Measurements from ENCODE around the gene SCAI. TPM values are rescaled to one million over a fixed set of nuclear protein-coding genes. Genes with fewer than 3 reads are reported as not detected.
"Not testable (repeated sequence)": the region's sequence is repeated elsewhere in the genome, so short reads cannot be mapped to it uniquely, and the experiment has no call there.

SCAI gene
- polyA plus RNA-seq, 4 donors: 9.5 to 12.3 (median 10.8) TPM

DNA sequence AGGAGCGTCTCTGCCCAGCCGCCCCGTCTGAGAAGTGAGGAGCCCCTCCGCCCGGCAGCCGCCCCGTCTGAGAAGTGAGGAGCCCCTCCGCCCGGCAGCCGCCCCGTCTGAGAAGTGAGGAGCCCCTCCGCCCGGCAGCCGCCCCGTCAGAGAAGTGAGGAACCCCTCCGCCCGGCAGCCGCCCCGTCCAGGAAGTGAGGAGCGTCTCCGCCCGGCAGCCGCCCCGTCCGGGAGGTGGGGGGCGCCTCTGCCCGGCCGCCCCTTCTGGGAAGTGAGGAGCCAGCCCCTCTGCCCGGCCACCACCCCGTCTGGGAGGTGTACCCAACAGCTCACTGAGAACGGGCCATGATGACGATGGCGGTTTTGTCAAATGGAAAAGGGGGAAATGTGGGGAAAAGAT is 34.8 kb downstream of the SCAI start:
- not testable (repeated sequence) for DNase-seq (ENCODE audit: low read depth in 4 of 4, low spot score in 3 of 4)

DNA sequence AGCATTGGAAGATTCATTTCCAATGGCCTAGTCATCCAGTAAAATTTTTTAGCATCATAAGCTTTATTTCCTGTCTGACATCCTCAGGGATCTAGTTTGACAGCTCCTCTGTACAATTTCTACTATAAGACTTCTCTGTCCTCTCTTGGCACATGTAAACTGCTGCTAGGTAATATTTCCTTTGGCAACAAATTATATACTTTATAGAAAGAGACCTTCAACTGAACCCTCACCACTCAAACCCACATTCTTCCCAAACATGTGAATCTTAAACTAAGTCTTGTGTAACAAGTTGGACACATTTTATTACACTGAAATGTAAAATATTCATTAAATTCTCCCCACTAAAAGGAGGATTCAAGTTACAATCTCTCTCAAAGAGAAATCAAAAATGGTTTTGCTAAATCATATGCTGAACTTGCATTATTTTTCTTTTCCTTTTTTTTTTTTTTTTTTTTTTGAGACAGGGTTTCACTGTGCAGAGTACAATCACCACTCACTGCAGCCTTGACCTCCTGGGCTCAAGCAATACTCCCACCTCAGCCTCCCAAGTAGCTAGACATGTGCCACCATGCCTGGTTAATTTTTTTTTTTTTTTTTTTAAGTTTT is 36.9 kb downstream of the SCAI start:
- DNase-seq (ENCODE audit: low read depth in 4 of 4, low spot score in 3 of 4): no peak

DNA sequence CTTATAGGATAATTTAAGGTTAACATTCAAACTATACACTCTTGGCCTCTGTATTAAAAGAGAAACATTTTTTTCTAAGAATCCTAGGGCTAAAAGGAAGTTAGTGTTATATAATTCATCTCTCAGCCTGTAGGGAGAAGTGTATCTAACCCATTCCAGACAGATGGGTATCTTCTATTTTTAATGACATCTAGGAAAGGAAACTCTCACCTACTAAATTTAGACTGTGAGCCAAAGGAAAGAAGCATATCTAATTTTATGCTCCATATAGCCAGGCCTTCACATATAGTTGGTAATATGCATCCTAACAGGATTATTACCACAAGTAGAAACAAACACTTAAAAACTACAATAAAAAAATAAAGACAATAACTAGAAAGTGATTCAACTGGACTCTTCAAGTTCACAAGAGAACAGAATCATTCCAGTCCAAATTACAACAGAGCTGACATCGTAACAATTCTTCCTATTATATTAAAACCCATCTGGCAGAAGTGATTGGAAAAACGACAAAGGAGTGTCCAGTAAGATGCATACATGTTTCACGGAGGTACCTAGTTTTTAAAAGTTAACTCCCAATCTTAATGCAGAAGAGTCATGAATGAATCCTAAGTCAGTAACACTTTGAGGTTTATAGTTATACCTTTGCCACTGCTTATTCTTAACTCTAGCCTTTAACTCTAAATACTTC is 39.4 kb downstream of the SCAI start:
- no peak for DNase-seq (ENCODE audit: low read depth in 4 of 4, low spot score in 3 of 4)

DNA sequence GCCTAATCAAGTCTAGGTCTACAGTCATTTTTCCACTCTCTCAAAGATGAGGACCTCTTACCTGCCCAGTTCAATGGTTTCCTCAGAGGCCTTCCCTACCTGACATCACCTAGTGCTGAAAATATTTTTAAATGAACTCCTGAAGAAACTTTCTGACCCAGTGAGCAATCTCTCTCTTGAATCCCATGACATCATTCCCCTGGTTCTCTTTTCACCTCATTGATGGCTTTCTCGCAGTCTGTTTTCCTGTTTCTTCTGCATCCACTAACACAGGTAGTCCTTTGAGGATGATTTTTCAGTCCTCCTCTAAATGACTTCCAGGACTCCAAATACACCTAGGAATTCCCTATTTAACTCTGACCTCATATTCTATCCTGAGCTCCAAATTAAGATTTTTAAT is 40.3 kb downstream of the SCAI start:
- DNase-seq (ENCODE audit: low read depth in 4 of 4, low spot score in 3 of 4): no peak

DNA sequence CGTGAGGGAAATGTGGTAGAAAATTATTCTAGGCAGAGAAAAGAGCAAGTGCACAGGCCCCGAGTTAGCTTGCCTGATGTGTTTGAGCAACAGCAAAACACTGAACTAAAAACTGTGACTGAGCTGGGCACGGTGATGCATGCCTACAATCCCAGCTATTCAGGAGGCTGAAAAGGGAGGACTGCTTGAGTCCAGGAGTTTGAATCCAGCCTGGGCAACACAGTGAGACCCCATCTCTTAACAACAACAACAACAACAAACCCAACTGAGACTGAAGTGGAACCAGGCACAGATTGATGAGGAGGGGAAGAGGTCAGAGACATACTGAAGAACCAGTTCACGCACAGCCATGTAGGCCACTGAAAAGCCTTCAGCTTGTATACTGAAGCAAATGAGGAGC is 42.5 kb downstream of the SCAI start:
- DNase-seq (ENCODE audit: low read depth in 4 of 4, low spot score in 3 of 4): no peak

DNA sequence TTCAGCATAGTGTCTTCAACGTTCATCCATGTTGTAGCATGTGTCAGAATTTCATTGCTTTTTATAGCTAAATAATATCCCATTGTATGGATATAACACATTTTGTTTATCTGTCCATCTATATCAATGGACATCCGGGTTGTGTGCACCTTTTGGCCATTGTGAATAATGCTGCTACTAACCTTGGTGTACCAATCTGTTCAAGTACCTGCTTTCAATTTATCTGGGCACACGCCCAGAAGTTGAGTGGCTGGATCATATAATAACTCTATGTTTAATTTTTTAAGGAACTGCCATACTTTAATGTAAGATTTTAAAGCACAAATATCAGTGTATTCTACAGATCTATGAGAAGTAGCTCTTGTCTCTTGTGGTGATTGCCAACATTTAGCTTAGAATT is 43.5 kb downstream of the SCAI start:
- DNase-seq (ENCODE audit: low read depth in 4 of 4, low spot score in 3 of 4): no peak

DNA sequence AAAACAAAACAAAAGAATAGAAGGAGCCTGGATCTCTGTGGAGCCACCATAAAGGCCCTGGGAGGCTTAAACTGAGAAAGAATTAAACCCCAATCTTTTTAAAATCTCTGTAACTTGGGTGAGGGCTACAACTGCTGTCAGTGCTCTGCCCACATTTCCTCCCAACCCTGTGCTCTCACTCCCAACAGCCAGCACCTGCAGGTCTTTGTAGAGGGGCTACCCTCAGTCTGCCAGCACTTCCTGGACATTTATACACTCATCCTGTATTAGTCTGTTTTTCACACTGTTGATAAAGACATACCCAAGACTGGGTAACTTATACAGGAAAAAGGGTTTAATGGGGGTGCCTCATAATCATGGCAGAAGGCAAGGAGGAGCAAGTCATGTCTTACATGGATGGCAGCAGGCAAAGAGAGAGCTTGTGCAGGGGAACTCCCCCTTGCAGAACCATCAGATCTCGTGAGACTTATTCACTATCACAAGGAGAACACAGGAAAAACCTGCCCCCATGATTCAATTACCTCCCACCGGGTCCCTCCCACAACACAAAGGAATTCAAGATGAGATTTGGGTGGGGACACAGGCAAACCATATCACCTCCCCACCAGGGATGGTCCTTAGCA is 47.4 kb downstream of the SCAI start:
- no peak for DNase-seq (ENCODE audit: low read depth in 4 of 4, low spot score in 3 of 4)

DNA sequence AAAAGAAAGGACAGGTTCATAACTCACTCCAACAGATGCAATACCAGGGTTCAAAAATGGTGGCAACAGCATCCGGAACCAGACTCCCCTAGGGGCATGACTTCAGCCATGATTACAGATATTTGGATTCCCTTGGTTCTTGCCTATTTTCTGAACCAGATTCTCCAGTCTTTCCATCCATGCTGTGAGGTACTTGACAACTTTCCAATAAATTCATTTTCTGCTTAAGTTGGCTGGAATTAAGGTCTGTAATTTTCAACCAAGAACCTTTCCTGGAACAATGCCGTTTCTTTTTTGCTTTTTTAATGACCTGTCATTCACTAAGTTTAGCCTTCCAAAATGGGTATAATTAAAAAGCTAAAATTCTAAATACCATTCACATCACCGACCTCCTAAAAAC is 52.2 kb downstream of the SCAI start:
- no peak for DNase-seq (ENCODE audit: low read depth in 4 of 4, low spot score in 3 of 4)

DNA sequence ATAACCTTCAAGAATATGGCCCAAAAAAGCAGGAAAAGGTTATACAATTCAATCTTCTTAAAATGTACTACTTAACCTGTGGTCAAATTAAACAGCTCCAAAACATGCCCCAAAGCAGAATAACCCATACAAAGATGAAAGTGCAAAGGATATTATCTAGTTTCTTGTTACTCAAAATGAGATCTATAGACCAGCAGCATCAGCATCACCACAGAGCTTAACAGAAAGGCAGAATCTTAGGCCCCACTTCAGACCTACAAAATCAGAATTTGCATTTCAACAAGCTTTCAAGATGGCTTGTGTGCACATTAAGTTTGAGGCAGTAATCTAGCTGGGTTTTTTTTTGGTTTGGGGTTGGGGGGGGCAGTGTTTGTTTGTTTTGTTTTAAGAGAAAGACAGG is 54.0 kb downstream of the SCAI start:
- DNase-seq (ENCODE audit: low read depth in 4 of 4, low spot score in 3 of 4): no peak

DNA sequence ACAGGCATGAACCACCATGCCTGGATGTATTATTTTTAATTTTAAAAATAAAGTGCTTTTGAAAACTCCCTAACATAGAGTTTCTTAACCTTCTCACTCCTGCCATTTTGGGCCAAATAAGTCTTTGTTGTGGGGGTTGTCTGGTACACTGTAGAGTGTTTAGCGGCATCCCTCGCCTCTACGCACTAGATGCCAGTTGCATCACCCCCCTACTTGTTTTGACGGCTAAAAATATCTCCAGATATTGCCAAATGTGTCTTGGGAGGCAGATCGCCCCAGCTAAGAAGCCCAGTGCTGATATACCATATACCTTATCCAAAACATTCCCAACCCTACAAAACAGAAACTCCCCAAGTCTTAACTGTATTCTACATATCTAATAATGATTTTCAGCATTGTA is 54.6 kb downstream of the SCAI start:
- DNase-seq (ENCODE audit: low read depth in 4 of 4, low spot score in 3 of 4): no peak

DNA sequence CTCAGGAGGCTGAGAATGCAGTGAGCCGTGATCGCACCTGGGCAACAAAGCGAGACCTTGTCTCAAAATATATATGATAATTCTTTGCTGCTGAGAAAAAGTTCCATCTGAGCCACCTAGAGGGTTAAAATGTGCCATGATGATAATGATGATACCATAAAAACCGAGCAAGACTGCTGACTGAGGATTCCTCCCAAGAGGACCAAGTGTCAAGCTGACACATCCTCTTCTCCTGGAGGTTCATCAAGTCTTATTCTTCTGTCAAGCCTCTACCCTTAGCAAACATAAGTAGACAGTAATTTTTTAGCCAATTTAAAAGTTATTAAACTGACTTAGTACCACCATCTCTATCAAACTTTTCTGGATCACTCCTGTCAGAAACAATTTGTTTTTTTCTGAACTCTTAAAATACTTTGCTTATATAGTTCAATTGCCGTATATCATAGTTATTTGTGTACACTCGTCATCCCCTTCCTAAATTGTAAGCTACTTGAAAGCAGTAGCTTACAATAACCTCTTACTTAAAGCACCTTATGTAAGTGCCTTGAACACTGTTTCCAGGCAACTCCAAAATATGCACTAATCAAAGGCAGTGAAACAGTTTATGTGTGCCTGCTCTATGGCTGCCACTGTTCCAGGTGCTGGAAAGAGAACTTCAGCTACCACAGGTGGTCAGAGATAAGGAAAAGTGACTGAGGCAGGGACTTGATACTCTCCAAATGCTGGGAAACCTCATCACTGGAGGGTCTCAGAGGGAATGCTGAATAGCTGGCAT is 57.4 kb downstream of the SCAI start:
- DNase-seq (ENCODE audit: low read depth in 4 of 4, low spot score in 3 of 4): no peak

DNA sequence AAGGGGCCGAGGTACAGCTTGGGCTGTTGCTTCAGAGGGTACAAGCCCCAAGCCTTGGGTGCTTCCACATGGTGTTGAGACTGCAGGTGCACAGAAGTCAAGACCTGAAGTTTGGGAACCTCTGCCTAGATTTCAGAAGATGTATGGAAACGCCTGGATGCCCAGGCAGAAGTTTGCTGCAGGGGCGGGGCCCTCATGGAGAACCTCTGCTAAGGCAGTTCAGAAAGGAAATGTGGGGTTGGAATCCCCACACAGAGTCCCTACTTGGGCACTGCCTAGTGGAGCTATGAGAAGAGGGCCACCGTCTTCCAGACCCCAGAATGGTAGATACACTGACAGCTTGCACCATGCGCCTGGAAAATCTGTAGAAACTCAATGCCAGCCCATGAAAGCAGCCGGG is 61.1 kb downstream of the SCAI start:
- DNase-seq (ENCODE audit: low read depth in 4 of 4, low spot score in 3 of 4): not testable (repeated sequence)

DNA sequence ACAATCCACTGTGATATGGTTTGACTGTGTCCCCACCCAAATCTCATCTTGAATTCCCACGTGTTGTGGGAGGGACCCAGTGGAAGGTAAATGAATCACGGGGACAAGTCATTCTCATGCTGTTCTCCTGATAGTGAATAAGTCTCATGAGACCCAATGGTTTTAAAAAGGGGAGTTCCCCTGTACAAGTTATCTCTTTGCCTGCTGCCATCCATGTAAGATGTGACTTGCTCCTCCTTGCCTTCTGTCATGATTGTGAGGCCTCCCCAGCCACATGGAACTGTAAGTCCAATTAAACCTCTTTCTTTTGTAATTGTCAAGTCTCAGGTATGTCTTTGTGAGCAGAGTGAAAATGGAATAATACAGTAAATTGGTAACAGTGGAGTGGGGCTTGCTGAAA is 62.5 kb downstream of the SCAI start:
- not testable (repeated sequence) for DNase-seq (ENCODE audit: low read depth in 4 of 4, low spot score in 3 of 4)

DNA sequence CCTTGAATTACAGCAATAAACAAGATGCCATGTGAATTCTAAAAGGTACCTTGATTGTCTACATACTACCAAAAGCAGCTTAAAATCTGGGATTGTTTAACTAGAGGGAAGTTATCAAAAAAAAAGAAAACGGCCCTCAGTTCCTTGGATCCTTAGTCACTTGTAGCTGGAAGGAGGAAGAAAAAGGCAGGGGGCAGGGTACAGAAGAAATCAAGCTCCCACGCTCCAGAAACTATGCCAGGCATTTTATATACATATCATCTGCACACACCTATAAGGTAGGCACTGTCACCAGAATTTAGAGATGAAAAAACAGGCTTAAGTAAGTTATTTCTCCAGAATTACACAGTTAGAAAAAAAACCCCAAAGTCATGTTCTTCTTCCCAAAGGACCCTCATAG is 63.4 kb downstream of the SCAI start:
- no peak for DNase-seq (ENCODE audit: low read depth in 4 of 4, low spot score in 3 of 4)

DNA sequence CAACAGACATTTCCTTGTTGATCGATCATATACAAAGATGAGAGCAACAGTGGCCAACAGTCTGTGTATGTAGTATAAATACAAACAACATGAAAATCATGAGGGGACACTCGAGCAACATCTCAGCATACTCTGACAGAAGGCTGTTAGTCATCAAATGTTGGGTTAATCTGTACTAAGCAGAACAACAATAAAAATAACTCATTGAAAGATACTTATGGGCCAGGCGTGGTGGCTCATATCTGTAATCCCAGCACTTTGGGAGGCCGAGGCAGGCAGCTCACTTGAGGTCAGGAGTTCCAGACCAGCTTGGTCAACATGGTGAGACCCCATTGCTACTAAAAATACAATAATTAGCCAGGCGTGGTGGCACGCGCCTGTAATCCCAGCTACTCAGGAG is 67.3 kb downstream of the SCAI start:
- DNase-seq (ENCODE audit: low read depth in 4 of 4, low spot score in 3 of 4): no peak

DNA sequence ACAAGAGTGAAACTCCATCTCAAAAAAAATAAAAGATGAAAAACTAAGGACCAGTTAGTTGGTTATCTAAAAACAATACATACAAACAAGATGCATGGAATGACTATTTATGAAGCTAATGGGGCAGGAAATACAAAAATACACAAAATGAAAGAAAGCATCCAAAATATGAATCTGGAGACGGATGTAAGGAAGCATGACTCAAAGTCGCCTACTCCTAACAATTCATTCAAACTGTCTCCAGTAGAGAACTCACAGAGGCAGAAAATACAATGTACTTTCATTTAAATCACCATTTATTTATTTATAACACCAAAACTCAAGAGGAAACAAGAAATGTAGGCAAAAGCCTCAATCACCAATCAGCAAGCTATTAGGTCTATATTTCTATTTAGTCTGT is 68.4 kb downstream of the SCAI start:
- no peak for DNase-seq (ENCODE audit: low read depth in 4 of 4, low spot score in 3 of 4)

DNA sequence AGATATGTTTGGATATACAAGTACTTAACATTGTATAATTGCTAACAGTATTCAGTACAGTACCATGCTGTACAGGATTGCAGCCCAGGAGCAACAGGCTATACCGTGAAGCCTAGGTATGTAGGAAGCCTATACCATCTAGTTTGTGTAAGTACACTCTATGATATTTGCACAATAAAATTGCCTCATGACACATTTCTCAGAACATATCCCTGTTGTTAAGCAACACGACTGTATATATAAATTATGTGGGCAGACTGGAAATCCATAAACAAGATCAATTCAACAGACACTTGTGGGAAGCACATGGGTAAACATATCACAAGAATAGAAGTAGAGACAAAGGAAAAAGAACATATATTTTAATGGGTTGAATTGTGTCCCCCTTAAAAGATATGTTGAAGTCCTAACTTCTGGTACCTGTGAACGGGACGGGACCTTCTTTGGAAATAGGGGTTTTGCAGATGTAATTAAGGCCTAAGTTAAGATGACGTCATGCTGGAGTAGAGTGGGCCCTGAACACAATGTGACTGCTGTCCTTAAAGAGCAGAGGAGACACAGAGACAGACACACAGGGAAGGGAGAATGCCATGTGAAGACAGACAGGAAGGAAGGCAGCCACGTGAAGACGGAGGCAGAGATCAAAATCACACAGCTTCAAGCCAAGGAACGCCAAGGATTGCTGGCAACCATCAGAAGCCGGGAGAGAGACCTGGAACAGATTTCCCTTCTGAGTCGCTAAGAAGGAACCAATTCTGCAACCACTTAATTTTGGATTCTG is 76.3 kb downstream of the SCAI start:
- DNase-seq (ENCODE audit: low read depth in 4 of 4, low spot score in 3 of 4): no peak

DNA sequence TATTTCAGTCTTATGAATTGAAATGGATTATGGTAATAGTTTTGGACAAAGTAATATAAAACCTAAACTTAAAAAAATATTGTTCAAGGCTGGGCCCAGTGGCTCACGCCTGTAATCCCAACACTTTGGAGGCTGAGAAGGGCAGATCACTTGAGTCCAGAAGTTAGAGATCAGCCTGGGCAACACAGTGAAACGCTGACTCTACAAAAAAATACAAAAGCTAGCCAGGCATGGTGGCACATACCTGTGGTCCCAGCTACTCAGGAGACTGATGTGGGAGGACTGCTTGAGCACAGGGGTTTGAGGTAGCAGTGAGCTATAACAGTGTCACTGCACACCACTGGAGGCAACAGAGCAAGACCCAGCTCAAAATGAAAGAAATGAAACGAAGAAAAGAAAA is 81.9 kb downstream of the SCAI start:
- DNase-seq (ENCODE audit: low read depth in 4 of 4, low spot score in 3 of 4): no peak

DNA sequence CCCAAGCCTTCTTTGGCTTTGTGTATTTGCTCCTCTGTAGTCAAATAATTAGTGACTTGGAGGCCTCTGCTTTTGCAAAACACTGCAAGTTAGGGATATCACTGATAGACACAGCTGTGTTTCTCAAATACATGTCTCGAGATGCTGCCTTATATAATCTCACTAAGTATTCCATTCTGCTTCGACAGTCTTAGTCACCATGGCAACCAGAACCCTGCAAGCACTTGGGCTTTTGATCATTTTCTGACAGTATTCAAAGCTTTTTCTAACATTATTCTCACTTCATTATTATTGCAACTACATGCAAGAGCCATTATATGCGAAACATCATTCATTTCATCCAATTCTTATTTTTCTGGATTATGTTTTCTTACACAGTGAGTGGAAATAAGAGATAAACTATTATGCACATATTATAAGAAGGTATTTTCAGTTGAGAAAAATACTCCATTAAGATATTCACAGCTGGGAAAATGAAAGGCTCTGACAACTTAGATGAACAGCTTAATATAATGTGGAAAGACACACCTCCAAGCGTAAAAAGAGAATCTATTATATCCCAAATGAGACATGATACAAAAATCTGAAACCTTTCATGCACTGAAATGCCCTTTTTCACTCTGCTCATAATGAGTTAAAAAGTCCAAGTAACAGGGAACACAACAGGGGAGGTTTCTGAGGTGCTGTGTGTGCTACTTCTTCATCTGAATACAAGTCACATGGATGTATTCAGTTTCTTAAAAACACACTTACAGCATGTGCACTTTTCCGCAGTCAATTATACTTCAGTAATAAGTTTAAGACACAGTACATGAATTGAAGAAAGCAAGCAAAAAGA is 93.9 kb downstream of the SCAI start:
- no peak for DNase-seq (ENCODE audit: low read depth in 4 of 4, low spot score in 3 of 4)

DNA sequence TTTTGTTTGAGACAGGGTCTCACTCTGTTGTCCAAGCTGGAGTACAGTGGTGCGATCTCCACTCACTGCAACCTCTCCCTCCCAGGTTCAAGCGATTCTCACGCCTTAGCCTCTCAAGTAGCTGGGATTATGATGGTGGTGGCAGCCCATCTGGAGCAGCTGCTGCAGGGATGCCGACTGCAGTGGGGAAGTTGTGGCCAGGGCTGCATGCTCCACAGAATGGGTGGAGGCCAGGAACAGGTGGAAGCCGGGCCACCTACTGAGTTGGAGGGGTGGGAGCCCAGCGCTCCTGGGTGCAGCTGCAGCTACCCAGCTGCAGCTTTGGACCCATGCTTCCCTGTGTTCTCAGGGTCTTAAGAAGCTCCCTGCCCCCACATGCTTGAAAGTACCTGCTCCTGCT is 99.7 kb downstream of the SCAI start:
- no peak for DNase-seq (ENCODE audit: low read depth in 4 of 4, low spot score in 3 of 4)
